H1 (cell line): ENCODE results near the gene NFIC. TPM values are rescaled to one million over a fixed set of nuclear protein-coding genes. Genes with fewer than 3 reads are reported as not detected.
"Not testable (repeated sequence)": the region's sequence is repeated elsewhere in the genome, so short reads cannot be mapped to it uniquely, and the experiment has no call there.

Experiments used
- CTCF ChIA-PET: fragments of 300-600 bp; sonication (Branson Sonifier 250); formaldehyde crosslinking; loops from one replicate; lab custom pipeline; 2021; ENCODE audit not compliant: partially characterized antibody; lab: Charles Lee
- POLR2A ChIA-PET: fragments of 300-600 bp; sonication (Branson Sonifier 250); formaldehyde crosslinking; loops from one replicate; lab custom pipeline; 2021; ENCODE audit warnings: inconsistent platforms; ENCODE audit not compliant: partially characterized antibody; lab: Charles Lee
- DNase-seq, 2 experiments: peaks; one replicate each; pipeline versions ENCODE4 v3.0.0 to v3.0.0-alpha.2; 2010 to 2022; ENCODE audit warnings: low spot score in 2 of 2, low read depth in 1 of 2, mixed read lengths in 1 of 2
- FAIRE-seq: peaks from 2 replicates; lab custom pipeline; 2011; peaks lifted over from hg19 to GRCh38; lab: Jason Lieb, UNC
- H2AFZ ChIP-seq: 2 replicates; pipeline ENCODE4 v1.8.1; 2012; ENCODE audit warnings: low read length, inconsistent platforms
- H2AK5ac ChIP-seq: 2 replicates; pipeline ENCODE4 v1.6.1; 2013; ENCODE audit warnings: low read depth, low read length
- H2BK120ac ChIP-seq: replicated peaks from 2 replicates; pipeline ENCODE3; 2013; ENCODE audit warnings: low read depth, low read length, inconsistent platforms
- H2BK12ac ChIP-seq: 2 replicates; pipeline ENCODE4 v1.6.1; 2013; ENCODE audit warnings: low read depth, low read length
- H2BK15ac ChIP-seq: 2 replicates; pipeline ENCODE4 v1.6.1; 2013; ENCODE audit warnings: low read length
- H2BK20ac ChIP-seq: 2 replicates; pipeline ENCODE4 v1.6.1; 2013; ENCODE audit warnings: low read length
- H2BK5ac ChIP-seq: 2 replicates; pipeline ENCODE4 v1.6.1; 2013; ENCODE audit warnings: low read depth, low read length
- H3K14ac ChIP-seq: 2 replicates; pipeline ENCODE4 v1.6.1; 2013; ENCODE audit warnings: inconsistent platforms; ENCODE audit not compliant: insufficient read length
- H3K18ac ChIP-seq: 2 replicates; pipeline ENCODE4 v1.6.1; 2013; ENCODE audit warnings: low read length; ENCODE audit errors: extremely low read depth
- H3K23ac ChIP-seq: 2 replicates; pipeline ENCODE4 v1.6.1; 2013; ENCODE audit warnings: inconsistent platforms; ENCODE audit not compliant: insufficient read length
- H3K23me2 ChIP-seq: 2 replicates; pipeline ENCODE4 v1.6.1; 2013; ENCODE audit warnings: low read depth, low read length
- H3K27ac ChIP-seq: 2 replicates; pipeline ENCODE4 v1.6.1; 2011; ENCODE audit warnings: low read depth, low read length, inconsistent platforms
- H3K27me3 ChIP-seq, 4 experiments: replicated peaks in 1 of 4; 1 replicate in 1 of 4; 2 replicates in 3 of 4; pipeline versions ENCODE4 v1.6.1 to v1.8.1; 2011 to 2013; ENCODE audit warnings: low read length in 3 of 4, mild to moderate bottlenecking in 3 of 4, inconsistent platforms in 2 of 4, mixed read lengths in 2 of 4, moderate library complexity in 1 of 4; ENCODE audit not compliant: control insufficient read depth in 3 of 4, insufficient read depth in 3 of 4; ENCODE audit errors: extremely low read depth in 1 of 4
- H3K36me3 ChIP-seq, 4 experiments: 2 replicates each; pipeline versions ENCODE4 v1.6.1 to v1.8.1; 2011 to 2013; ENCODE audit warnings: mild to moderate bottlenecking in 4 of 4, low read length in 3 of 4, moderate library complexity in 2 of 4, control low read depth in 1 of 4, inconsistent platforms in 1 of 4; ENCODE audit not compliant: insufficient read depth in 4 of 4, control insufficient read depth in 2 of 4
- H3K4ac ChIP-seq: replicated peaks from 2 replicates; pipeline ENCODE3; 2013; ENCODE audit warnings: low read length, low read depth, mixed read lengths, inconsistent platforms; ENCODE audit not compliant: insufficient read length
- H3K4me1 ChIP-seq, 4 experiments: replicated peaks in 1 of 4; 1 replicate in 1 of 4; 2 replicates in 3 of 4; pipeline versions ENCODE4 v1.6.1 to v1.8.1; 2011 to 2013; ENCODE audit warnings: low read length in 3 of 4, inconsistent platforms in 2 of 4, mixed read lengths in 1 of 4; ENCODE audit not compliant: insufficient read depth in 4 of 4, control insufficient read depth in 3 of 4
- H3K4me2 ChIP-seq, 2 experiments: 2 replicates each; pipeline versions ENCODE4 v1.6.1 to v1.8.1; 2011 to 2013; ENCODE audit warnings: low read depth in 2 of 2, low read length in 2 of 2, control low read depth in 1 of 2, inconsistent platforms in 1 of 2, mild to moderate bottlenecking in 1 of 2; ENCODE audit not compliant: insufficient read depth in 1 of 2
- H3K4me3 ChIP-seq, 4 experiments: fragments of 200-600, 300-600 bp in 1 of 4; sonication (generic), shearing (Covaris generic), sonication (Bioruptor Twin) in 1 of 4; 2 replicates each; pipeline versions ENCODE4 v1.5.1 to v1.8.1; 2011 to 2016; ENCODE audit warnings: low read length in 4 of 4, low read depth in 3 of 4, control low read depth in 2 of 4, inconsistent platforms in 2 of 4, mild to moderate bottlenecking in 2 of 4, mixed read lengths in 1 of 4, moderate library complexity in 1 of 4; ENCODE audit not compliant: insufficient read depth in 2 of 4; ENCODE audit errors: extremely low read depth in 1 of 4
- H3K56ac ChIP-seq: replicated peaks from 2 replicates; pipeline ENCODE3; 2013; ENCODE audit warnings: low read depth, mild to moderate bottlenecking, mixed read lengths, low read length, inconsistent platforms; ENCODE audit not compliant: insufficient read length
- H3K79me1 ChIP-seq: 2 replicates; pipeline ENCODE4 v1.6.1; 2013; ENCODE audit warnings: low read depth, low read length, control low read depth
- H3K79me2 ChIP-seq, 2 experiments: 2 replicates each; pipeline versions ENCODE4 v1.6.1 to v1.8.1; 2012 to 2013; ENCODE audit warnings: low read length in 2 of 2, mild to moderate bottlenecking in 2 of 2, inconsistent platforms in 1 of 2; ENCODE audit not compliant: insufficient read depth in 2 of 2, control insufficient read depth in 1 of 2
- H3K9ac ChIP-seq, 4 experiments: replicated peaks in 1 of 4; 1 replicate in 1 of 4; 2 replicates in 3 of 4; pipeline versions ENCODE4 v1.6.1 to v1.8.1; 2011 to 2013; ENCODE audit warnings: low read depth in 3 of 4, low read length in 3 of 4, control low read depth in 2 of 4, mild to moderate bottlenecking in 2 of 4, moderate library complexity in 2 of 4, inconsistent platforms in 1 of 4; ENCODE audit errors: extremely low read depth in 1 of 4
- H3K9me3 ChIP-seq, 2 experiments: 2 replicates each; pipeline versions ENCODE4 v1.6.1 to v1.8.1; 2012 to 2013; ENCODE audit warnings: mild to moderate bottlenecking in 2 of 2, moderate library complexity in 2 of 2, control low read depth in 1 of 2, inconsistent platforms in 1 of 2, low read depth in 1 of 2, low read length in 1 of 2, mixed read lengths in 1 of 2; ENCODE audit not compliant: insufficient read depth in 2 of 2
- H4K20me1 ChIP-seq, 2 experiments: replicated peaks in 1 of 2; 2 replicates each; pipeline versions ENCODE3 to v1.8.1; 2011 to 2013; ENCODE audit warnings: inconsistent platforms in 2 of 2, low read length in 2 of 2, mild to moderate bottlenecking in 1 of 2; ENCODE audit not compliant: insufficient read depth in 2 of 2, control insufficient read depth in 1 of 2
- H4K5ac ChIP-seq: 2 replicates; pipeline ENCODE4 v1.6.1; 2013; ENCODE audit warnings: low read length, low read depth, mixed read lengths, inconsistent platforms; ENCODE audit not compliant: insufficient read length
- H4K8ac ChIP-seq: 2 replicates; pipeline ENCODE4 v1.8.0; 2013; ENCODE audit warnings: mild to moderate bottlenecking, moderate library complexity, low read length, inconsistent platforms; ENCODE audit not compliant: insufficient read depth; ENCODE audit errors: extremely low read depth
- H4K91ac ChIP-seq: replicated peaks from 2 replicates; pipeline ENCODE3; 2013; ENCODE audit warnings: low read length, mixed read lengths, inconsistent platforms; ENCODE audit not compliant: insufficient read length
- ASH2L ChIP-seq: fragments of 200-600, 300-600 bp; sonication (generic); IDR thresholded peaks from one replicate; pipeline ENCODE4 v1.7.1; 2017; ENCODE audit warnings: low read length
- BACH1 ChIP-seq: IDR thresholded peaks from 2 replicates; pipeline ENCODE4 v1.6.1; 2012; ENCODE audit warnings: low read length, improper control_type of control experiment
- CREB1 ChIP-seq: IDR thresholded peaks from 2 replicates; pipeline ENCODE4 v1.6.1; 2012; ENCODE audit warnings: inconsistent platforms
- GABPA ChIP-seq: IDR thresholded peaks from 2 replicates; pipeline ENCODE4 v1.6.1; 2011; ENCODE audit warnings: mild to moderate bottlenecking, low read length, moderate library complexity, borderline replicate concordance; ENCODE audit not compliant: insufficient read depth
- SAP30 ChIP-seq: fragments of 300-600 bp; sonication (generic); IDR thresholded peaks from 2 replicates; pipeline ENCODE4 v1.7.1; 2012; ENCODE audit warnings: low read length, moderate library complexity, mild to moderate bottlenecking, inconsistent platforms; ENCODE audit not compliant: insufficient read depth, insufficient replicate concordance
- SIX5 ChIP-seq: IDR thresholded peaks from 2 replicates; pipeline ENCODE4 v1.6.1; 2011; ENCODE audit warnings: mild to moderate bottlenecking, low read depth, low read length
- TCF12 ChIP-seq: IDR thresholded peaks from 2 replicates; pipeline ENCODE4 v1.6.1; 2011; ENCODE audit warnings: low read depth, mild to moderate bottlenecking, low read length
- WGBS, 2 experiments: shearing (Covaris generic) in 1 of 2; methylation state at CpG; one replicate each; pipeline versions ENCODE4 v1.1.6 to v1.1.7; 2013 to 2015; ENCODE audit warnings: low lambda C conversion rate in 2 of 2, mixed read lengths in 2 of 2, inconsistent platforms in 1 of 2, low coverage in 1 of 2, missing lambda C conversion rate in 1 of 2; ENCODE audit not compliant: insufficient replicate concordance in 2 of 2, insufficient coverage in 1 of 2, insufficient read length in 1 of 2; ENCODE audit errors: extremely low coverage in 1 of 2, missing lambda C conversion rate in 1 of 2; 5-methylcytosine and 5-hydroxymethylcytosine counted together
- polyA plus RNA-seq, 7 experiments: library from polyadenylated mRNA; depleted of rRNA in 3 of 7; stranded (reverse) in 5 of 7; unstranded in 2 of 7; fragments of >200 nt in 5 of 7; fragments of 200-250 nt in 2 of 7; gene quantifications; 1 replicate in 5 of 7; 2 replicates in 1 of 7; 4 replicates in 1 of 7; pipeline versions ENCODE4 v1.2.1 to v1.2.3, GENCODE V29; 2011 to 2013; ENCODE audit warnings: missing spikeins in 2 of 7, mixed read lengths in 2 of 7
- total RNA-seq: library from RNA; stranded (reverse); fragmentation: NEBNext Ultra II Directional; extraction: Animal tissue kit (Norgen Biotek cat#: 25700); gene quantifications from 2 replicates; pipeline ENCODE4 v1.2.1, GENCODE V29; 2021

The NFIC gene
- total and polyA plus RNA-seq, 2 of the 8 experiments (the other 6 are each of a cell fraction or from before 2014, with no cell fraction given) = 0.56 to 3.2 TPM

GRCh38 chr19:3444695-3445234, 78.4 kb downstream of the NFIC start (continued):
- TF ChIP-seq SIX5 (no peak), SAP30 (no peak), BACH1 (no peak), GABPA (no peak), TCF12 (no peak), CREB1 (no peak), ASH2L (no peak)
- TF ChIP-seq, all 59 proteins: peak for 0

GRCh38 chr19:3446657-3447056, 80.3 kb downstream of the NFIC start:
- not testable (repeated sequence) for H2BK120ac ChIP-seq, H3K14ac ChIP-seq, H2AK5ac ChIP-seq, H3K23ac ChIP-seq, H3K18ac ChIP-seq, H3K56ac ChIP-seq, H2BK12ac ChIP-seq, H3K79me2 ChIP-seq, H3K23me2 ChIP-seq, H2BK20ac ChIP-seq, H3K9me3 ChIP-seq, H3K4me3 ChIP-seq, H3K79me1 ChIP-seq, H3K9ac ChIP-seq, H3K36me3 ChIP-seq, H4K91ac ChIP-seq, H2AFZ ChIP-seq, H4K20me1 ChIP-seq, H3K27me3 ChIP-seq, H4K5ac ChIP-seq, H3K27ac ChIP-seq, H2BK5ac ChIP-seq, H2BK15ac ChIP-seq, DNase-seq, H3K4me2 ChIP-seq, H4K8ac ChIP-seq, H3K4ac ChIP-seq, FAIRE-seq
- 88% methylated on average over 2 of the region's 4 CpGs; no CpG with 5 or more reads in 1 of the 2 experiments for WGBS, 2 experiments
- H3K4me1 ChIP-seq = peaks cover 3 to 15% (median 10%) of the 10 kb centered on the region in 4 experiments
- ChIA-PET POLR2A (interaction anchor here (1.2 kb wide), 1 partner anchor 14 kb away, joined by 5 read pairs; no protein-coding TSS in a partner anchor), CTCF (interaction anchor here (0.6 to 5.9 kb wide), 7 partner anchors 11 to 152 kb away, joined by 3 to 66 read pairs (median 6); no protein-coding TSS in a partner anchor)
